Stimulated activated CD4-positive, alpha-beta T cell treated with anti-CD3 and anti-CD28 coated beads, Interleukin-2, amount 100 ng/mL, for 24 hours (primary cell): Measurements from ENCODE around the gene NRIP1.
A peak's percentile ranks its signal among the peaks of the same experiment; 100 is the strongest.

Experiments used
- DNase-seq, 2 donors: peaks; one replicate each; pipeline ENCODE4 v3.0.0-alpha.2; 2020

NRIP1 gene

DNA sequence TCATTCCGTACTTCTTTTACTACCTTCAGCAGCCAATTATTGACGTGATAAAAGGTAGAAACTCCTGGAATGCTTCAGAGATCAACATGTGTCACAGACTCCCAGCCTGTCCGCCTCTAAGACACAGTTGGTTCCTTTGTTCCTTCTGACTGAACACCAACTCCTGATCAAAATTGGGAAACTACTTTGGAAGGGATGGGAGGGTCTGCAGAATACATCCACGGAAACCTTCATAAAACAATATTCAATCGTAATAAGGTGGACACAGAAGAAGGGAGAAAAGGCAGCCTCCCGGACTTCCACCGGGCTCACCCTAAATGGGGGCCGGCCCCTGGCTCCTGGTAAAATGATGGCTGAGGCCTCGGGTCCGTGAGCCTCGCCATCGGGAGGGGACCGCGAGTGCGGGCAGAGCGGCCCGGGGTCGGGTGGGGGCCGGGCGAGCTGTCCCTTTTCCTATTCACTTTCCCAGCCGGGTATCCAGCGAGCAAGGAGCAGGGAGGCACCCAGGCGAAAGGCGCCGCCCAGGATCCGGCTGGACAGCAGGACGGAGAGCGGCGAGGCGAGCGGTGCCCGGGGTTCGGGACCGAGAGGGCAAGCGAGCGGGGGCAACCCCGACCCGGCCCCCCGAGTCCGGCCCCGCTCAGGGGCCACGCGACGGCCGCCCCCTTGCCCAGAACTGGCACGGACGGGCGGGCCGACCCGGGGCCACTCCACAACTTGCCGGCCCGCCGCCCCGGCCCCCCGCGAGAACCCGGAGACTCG, 805 bp downstream of the NRIP1 start:
- peak; percentile 29 to 35 for DNase-seq

DNA sequence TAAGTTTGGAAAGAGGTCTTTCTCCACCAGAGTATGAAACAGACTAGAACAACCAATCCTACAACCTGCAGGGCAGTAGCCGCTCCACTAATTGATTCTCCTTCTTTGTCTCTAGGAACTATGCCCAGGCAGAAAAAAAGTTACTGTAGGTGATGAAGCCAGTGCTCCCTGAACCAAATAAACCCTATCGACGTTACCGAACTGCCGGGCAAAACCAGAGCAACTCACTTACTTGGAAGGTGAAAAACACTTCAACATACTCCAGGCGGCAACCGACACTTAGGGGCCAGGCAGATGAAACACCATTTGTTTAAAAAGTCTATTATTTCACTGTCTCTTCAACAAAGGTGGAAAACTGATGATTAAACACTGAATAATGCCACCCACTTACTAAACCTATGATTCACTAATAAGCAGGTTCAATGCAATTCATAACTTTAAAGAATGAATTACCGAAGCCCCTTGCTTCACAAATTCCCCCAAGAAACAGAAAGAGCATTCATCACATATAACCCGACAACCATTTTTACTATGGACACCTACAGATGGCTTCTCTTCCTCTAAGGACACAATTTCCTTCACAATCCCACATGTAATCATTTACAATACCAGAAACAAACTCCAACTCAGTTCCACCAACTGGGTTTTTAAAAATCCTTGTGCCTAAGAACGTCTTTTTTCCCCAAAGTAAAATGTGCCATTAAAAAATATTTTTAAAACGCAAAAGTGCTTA, 1.6 kb downstream of the NRIP1 start:
- peak; percentile 30 to 46 for DNase-seq

- no peak for DNase-seq
Measured at GRCh38 chr21:15062606-15062965, 2.2 kb downstream of the NRIP1 start.

DNA sequence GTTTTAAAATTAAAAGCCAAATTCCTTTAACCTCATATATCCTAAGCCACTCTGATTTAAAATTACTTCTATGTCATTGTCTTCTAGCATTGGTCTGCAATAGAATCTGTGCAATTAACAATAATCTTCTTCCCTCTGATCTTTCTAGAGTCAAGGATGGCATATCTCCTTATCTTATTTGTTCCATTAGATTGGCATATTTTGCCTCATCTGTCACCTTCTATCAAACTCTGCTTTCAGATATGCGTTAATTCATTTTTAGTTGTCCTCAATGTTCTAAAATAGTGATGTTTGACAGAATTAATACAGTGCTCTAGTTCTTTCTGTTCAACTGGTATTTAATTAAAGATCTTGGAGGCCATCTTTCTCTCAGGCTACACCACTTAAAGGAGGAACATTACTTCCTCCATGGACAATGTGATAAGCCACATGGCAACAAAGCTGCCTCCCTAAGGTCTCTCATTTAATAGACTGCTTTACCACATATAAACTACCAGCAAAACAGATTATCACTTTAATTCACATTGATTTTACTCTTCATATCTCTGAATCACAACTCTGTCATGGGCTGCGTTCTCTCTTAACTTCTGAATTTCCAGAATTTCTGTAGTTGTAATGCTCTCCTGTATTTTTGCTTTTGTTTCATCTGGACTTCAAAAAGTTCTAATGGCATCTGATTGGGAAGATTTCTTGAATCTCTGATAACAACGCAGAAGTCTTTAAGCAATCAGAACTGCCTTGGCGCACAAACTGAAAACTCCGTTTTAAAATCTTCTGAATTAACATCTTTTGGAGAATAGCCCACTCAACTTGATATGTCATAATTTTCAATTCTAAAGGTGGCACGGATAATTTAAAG, 2.8 kb downstream of the NRIP1 start:
- no peak for DNase-seq

GRCh38 chr21:15061279-15061678, 3.5 kb downstream of the NRIP1 start:
- no peak for DNase-seq

DNA sequence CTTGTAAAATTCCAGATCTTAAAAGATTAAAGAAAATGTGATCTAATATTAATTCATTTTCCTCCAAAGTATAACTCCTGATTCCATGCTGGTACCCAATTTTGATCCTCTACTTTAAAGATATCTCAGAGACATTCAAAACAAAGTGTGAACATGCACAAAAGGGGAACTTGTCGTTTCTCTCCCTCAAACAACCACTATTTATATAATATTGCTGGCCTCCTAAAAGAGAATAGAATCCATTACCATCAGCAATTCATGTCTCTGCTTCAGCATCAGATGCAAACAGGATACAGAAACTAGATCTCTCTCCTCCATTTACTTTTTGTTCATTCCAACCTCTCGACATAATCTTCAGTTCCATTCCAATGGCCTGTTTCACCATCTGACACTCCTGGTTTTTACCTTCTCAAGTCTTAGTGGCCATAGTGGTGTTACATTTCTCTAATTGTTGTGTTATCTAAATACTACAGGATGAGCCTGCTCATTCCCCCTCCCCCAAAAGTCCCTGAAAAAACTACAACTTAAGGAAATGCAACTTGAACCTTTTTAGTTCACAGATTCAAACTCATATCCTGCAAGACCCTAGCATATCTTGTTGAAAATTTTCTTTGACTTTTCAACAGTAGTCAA, 4.1 kb downstream of the NRIP1 start:
- no peak for DNase-seq

DNA sequence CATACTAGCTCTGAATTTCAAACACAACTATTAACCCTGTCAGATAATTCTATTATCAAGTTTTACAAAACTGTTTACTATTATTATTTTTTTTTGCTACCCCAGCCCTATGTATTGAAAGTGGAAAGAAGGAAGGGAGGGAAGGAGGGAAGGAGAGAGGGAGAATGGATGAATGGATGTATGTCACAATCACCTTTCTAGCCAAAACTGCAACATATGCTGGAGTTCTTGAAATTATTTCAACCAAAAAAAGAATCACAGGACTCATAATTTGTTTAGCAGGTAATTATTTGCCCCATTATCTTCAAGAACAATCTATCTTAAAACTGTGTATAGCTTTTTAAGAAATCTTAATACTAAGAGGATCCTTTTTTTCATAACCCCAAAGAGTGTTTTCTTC, 5.4 kb downstream of the NRIP1 start:
- DNase-seq, result no peak

DNA sequence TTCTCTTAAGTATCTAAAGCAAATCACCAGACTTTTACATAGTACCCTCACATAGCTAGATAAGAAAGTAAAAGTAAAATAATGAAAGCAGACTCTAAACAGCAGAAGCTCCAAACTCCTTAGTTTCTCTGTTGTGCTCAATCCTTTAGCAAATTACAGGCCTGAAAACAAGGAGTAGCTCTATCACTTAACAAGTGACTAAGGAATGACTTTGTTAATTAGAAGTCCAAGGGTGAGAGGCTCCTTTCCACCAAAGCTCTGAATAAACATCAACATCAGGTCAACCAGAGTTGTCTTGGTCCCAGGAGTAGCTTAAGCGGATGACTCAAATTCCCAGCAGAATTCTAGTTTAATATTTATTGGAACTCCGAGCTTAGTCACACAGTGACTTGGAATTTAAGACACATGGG, 5.9 kb downstream of the NRIP1 start:
- no peak for DNase-seq

DNA sequence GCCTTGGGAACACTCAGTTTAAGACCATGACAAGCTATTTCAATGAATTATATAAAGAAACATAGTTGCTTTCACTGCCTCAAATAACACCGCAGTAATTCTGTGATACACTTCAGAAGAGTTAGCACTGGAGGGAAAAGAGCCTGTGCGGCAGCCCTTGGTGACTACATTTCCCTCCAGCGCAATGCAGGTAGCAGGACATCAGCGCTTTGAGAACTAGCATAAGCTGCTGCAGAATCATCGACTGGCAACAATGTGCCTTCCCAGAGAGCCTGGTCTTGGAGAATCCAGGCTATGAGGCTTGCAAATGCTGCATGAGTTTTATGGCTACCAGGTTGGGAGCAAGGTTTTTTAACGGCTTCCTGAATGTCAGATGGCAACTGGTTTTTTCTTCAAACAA, 7.5 kb downstream of the NRIP1 start:
- peak in 1 of 2 donors; percentile 6 for DNase-seq

GRCh38 chr21:15054606-15055239, 10.1 kb downstream of the NRIP1 start:
- no peak for DNase-seq

- DNase-seq, result no peak
Measured at GRCh38 chr21:15054089-15054488, 10.7 kb downstream of the NRIP1 start.

GRCh38 chr21:15053500-15053899, 11.3 kb downstream of the NRIP1 start:
- DNase-seq, result no peak

DNA sequence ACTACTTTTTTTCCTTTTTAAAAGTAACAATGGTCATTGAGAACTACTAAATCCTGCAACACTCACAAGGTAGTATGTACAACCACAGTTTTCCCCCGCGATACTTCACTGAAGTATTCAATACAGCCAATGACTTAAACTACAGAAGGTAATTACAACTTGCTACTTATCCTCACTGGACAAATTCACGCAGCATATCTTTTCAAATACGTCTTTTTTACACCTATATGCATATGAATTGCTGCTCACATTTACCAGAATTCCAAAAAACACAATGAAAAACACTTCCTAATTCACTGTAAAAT, 12.4 kb downstream of the NRIP1 start:
- DNase-seq, result no peak

DNA sequence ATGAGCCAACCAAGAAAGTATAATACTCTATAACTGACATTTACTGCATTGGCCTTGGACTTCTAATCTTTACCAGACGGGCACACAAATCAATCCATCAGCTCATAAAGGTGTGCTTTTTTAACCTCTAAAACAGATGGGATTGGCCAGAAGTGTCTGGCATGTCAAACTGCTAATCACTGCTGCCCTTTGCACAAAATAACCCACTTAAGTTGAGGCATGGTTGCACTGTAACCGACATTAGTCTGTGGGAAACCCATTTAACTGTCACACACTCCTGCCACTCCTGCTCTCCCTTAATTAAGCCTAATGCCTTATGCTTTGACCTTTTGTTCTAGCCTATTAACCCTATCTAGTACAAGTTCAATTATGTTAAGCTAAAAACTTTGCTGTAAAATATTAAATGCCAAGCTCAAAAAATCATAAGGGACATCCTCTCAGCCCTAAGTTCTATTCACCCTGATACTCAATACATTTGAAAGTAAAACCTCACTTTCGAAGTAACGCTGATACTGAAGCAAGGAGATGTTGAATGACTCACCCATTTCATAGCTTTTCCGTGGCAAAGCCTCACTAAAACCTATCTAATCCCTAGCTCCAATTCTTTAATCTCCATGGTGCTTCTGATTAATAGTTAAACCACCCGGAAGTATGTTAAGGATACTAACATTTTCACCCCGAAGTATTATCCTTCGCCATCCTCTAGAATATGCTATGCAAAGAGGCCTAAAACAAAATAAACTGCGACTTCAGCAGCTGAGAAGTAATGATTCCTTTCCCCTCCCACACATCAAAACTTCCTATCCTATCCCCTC, 12.9 kb downstream of the NRIP1 start:
- DNase-seq, result no peak

GRCh38 chr21:15050568-15051377, 14.0 kb downstream of the NRIP1 start:
- no peak for DNase-seq

- DNase-seq, result no peak
Measured at GRCh38 chr21:15045017-15045416, 19.8 kb downstream of the NRIP1 start.

GRCh38 chr21:15042531-15042930, 22.3 kb downstream of the NRIP1 start:
- no peak for DNase-seq

GRCh38 chr21:15039607-15040299, 25.0 kb downstream of the NRIP1 start:
- DNase-seq, result no peak

DNA sequence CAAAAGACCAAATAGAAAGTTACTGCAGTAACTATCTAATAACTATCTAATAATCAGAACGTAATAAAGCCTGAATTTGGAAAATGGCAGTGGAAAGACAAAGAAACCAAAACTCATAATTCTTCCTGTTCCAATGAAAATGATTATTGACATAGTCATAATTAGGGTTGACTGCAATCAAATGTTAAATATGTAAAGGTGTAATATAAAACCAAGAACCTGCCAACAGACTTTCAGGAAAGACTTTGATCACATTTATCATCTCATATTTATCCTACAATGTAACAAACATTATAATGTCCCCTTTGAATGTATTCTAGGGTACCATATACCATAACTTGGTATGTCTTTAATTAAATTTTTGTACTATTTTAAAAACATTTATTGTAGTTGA, 26.9 kb downstream of the NRIP1 start:
- no peak for DNase-seq
